Measurements from ENCODE around the gene PPDPF.

- TF ChIP-seq CTCF (IDR thresholded peaks at IDR 0.05; ENCODE audit: poor library complexity, severe bottlenecking) (no peak), TAF1 (IDR thresholded peaks at IDR 0.05; ENCODE audit: low read depth) (no peak), RAD21 (conservative IDR thresholded peaks at IDR 0.05) (no peak)
Measured at GRCh38 chr20:63553933-63554290, 33.3 kb downstream of the PPDPF start, which contains the start of gene FNDC11.
